WI38 (cell line): ENCODE data around the gene PLIN4.

Experiments used
- H3K4me3 ChIP-seq: 2 replicates; pipeline ENCODE4 v1.5.1; 2011; ENCODE audit warnings: low read depth, mild to moderate bottlenecking, control low read depth, low read length
- CTCF ChIP-seq: IDR thresholded peaks from 2 replicates; pipeline ENCODE4 v1.5.1; 2012; ENCODE audit warnings: low read depth, mild to moderate bottlenecking, control low read depth, low read length

PLIN4 gene

DNA sequence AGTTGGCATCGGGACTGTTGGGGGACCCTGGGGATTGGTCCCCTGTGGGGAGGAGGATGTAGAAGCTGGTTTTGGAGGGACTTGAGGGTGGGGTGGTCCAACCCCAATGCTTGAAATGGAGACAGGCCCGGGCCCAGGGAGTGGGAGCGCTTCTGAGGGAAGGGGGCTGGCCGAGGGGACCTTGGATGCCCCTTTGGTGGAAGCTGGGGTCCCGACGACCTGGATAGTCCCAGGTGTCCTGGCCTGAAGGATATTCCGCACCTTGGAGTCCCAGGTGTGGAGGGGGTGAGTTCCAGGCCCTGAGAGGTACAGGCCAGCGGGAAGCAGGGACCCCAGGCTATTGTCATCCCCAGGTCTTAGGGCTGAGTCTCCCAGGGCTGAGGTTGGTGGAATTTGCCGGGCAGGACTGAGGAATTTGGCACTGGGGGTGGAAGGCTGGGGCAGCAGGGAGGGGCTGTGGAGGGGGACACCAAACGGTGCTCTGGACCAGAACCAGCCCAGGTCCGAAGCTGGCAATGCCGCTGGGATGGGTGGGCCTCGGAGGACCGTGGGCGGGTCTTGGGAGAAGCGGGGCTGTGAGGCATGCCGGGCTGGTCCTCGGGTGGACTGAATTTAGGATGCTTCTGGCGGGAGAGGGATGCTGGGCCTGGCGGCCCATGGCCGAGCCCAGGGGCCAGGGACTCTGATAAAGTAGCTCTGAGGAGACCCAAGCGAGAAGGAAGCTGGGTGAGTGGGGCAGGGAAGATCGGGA lies 44.3 kb downstream of the PLIN4 start:
- peak overlapping the region; percentile 92 for H3K4me3 ChIP-seq
- TF ChIP-seq CTCF, result no peak

DNA sequence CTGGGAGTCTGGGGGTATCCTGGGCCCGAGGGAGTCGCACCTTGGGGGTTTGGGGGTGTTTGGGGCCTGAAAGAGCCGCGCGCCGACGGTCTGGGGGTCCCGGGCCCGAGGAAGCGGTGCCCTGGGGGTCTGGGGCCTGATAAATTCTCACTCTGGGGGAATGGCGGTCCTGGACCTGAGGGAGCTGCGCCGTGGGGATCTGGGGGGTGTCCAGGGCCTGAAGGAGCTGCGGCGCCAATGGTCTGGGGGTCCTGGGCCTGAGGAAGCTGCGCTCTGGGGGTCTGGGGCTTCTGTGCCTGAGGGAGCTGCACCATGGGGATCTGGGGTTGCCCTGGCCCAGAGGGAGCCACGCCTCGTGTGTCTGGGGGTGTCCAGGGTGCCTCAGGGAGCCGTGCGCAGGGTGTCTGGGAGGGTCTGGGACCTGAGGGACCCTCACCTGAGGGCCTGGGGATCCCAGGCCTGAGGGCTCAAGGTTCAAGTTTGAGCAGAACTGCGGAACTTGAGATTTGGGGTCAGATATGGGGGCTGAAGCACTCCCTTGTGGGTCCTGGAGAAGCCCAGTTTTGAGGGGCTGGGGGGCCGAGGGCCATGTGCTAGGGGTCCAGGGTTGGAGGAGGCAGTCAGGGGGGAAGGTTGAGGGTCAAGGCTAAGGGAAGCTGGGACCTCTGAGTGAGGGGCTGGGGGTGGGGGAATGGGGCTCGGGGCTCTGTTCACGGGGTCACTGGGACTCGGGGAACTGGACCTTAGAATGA lies 45.1 kb downstream of the PLIN4 start:
- peak overlapping the region; percentile 92 for H3K4me3 ChIP-seq
- TF ChIP-seq CTCF, result no peak

GRCh38 chr19:4472174-4472974 lies 45.9 kb downstream of the PLIN4 start, which contains the start of gene HDGFL2:
Gene HDGFL2, plus strand, starts transcription at chr19:4472297. Its CDS starts 54 bp downstream, at chr19:4472351.
- H3K4me3 ChIP-seq, result peak within 1 kb of the TSS; percentile 92
- TF ChIP-seq CTCF, result no peak

DNA sequence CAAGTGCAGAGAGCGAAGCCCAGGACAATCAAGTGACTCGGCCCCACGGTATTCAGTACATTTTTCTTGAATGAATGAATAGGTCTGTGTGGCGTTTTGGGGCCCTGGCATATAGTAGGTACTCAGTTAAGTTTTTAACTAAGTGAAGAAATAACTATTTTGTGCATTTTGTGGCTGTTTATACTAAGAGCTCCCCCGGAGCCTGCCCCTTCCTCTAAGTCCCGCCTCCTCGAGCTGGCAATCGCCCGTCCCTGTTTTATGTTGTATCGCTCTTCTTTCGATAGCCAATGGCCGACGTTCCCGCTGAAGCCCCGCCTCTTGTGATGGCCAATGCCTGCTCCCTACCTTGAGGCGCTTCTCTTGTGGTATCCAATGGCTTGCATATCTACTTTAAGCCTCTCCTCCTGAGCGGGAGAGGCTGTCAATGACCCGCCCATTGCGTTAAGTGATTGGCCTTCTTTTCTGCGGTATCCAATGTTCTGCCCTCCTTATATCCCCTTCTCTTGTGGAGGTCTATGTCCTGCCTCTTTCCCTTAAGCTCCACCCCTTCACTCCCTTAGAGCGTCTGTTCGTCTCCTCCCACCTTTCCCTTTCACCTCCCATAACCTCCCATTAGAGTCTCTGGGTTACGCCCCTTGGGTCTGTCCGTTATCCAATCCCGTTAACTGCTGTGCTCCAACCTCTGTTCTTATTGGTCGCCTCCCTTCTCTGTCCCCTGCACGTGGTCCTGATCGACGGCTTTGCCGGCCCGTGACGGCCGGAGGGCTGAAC lies 46.7 kb downstream of the PLIN4 start:
- H3K4me3 ChIP-seq, result peak overlapping the region; percentile 62
- TF ChIP-seq CTCF, result no peak

DNA sequence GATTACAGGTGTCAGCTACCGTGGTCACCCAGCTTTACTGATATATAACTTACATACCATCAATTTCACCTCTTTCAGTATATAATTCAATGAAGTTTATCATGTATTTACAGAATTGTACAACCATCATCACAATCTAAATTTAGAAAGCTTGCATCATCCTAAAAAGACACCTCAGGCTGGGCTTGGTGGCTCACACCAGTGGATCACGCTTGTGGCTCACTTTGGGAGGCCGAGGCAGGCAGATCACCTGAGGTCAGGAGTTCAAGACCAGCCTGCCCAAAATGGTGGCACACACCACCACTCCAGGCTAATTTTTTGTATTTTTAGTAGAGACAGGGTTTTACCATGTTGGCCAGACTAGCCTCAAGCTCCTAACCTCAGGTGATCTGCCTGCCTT lies 50.5 kb downstream of the PLIN4 start:
- no peak for TF ChIP-seq CTCF
- no peak overlapping the region for H3K4me3 ChIP-seq

DNA sequence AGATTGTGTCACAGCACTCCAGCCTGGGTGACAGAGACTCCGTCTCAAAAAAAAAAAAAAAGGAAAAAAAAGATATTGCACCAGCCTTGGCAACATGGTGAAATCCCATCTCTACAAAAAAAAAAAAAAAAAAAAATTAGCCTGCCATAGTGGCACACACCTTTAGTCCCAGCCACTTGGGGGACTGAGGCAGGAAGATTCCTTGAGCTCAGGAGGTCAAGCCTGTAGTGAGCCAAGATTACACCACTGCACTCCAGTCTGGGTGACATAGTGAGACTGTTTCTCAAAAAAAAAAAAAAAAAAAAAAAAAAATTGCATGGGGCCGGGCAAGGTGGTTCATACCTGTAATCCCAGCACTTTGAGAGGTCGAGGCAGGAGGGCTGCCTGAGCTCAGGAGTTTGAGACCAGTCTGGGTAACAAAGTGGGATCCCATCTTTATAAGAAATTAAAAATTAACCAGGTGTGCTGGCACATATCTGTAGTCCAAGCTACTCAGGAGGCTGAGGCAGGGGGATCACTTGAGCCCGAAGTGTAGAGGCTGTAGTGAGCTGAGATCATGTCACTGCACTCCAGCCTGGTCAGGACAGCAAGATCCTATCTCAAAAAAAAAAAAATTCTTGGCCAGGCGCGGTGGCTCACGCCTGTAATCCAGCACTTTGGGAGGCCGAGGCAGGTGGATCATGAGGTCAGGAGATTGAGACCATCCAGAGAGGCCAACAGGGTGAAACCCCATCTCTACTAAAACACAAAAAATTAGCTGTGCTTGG lies 53.3 kb downstream of the PLIN4 start:
- no peak overlapping the region for H3K4me3 ChIP-seq
- no peak for TF ChIP-seq CTCF
